GM12878 (cell line): ENCODE data around the gene OR2S2. TPM values are rescaled to one million over a fixed set of nuclear protein-coding genes. Genes with fewer than 3 reads are reported as not detected.

Experiments
- ATAC-seq: fragments of 200-7000 bp; cut with Tn5 transposase; 3 replicates; pipeline ENCODE4 v1.9.1; 2020; ENCODE audit warnings: mild to moderate bottlenecking, moderate library complexity
- BruUV-seq: library from RNA; stranded (reverse); fragments of 400-500 nt; replicated peaks from 2 replicates; lab custom pipeline; 2021; lab: Mats Ljungman, UMichigan
- CTCF ChIA-PET: fragments of 300-600 bp; sonication (Branson Sonifier 250); formaldehyde crosslinking; extraction: SDS; loops from one replicate; lab custom pipeline; 2021; ENCODE audit warnings: inconsistent platforms; lab: Yijun Ruan, JAX
- POLR2A ChIA-PET: fragments of 350-600 bp; formaldehyde crosslinking; extraction: SDS; loops from one replicate; lab custom pipeline; 2021; ENCODE audit warnings: inconsistent platforms; lab: Charles Lee
- RAD21 ChIA-PET: fragments of 300-600 bp; sonication (Branson Sonifier 250); formaldehyde crosslinking; loops from one replicate; lab custom pipeline; 2023; ENCODE audit warnings: antibody characterized with exemption; ENCODE audit not compliant: unreplicated experiment; lab: Charles Lee
- SMC1A ChIA-PET: fragments of 300-600 bp; sonication (Branson Sonifier 250); formaldehyde crosslinking; loops from one replicate; lab custom pipeline; 2023; ENCODE audit not compliant: unreplicated experiment, uncharacterized antibody; lab: Charles Lee
- DNase-seq: peaks from one replicate; pipeline ENCODE4 v3.0.0-alpha.2; 2011; ENCODE audit warnings: low read depth, low spot score
- FAIRE-seq: peaks from 3 replicates; lab custom pipeline; 2011; peaks lifted over from hg19 to GRCh38; lab: Jason Lieb, UNC
- H2AFZ ChIP-seq: 2 replicates; pipeline ENCODE4 v1.6.0; 2011; ENCODE audit warnings: low read depth, low read length, control low read depth; ENCODE audit not compliant: control insufficient read depth
- H3K27ac ChIP-seq: 2 replicates; pipeline ENCODE4 v1.5.1; 2011; ENCODE audit warnings: control low read depth; ENCODE audit not compliant: control insufficient read depth, insufficient read depth
- H3K27me3 ChIP-seq, 2 experiments: replicated peaks in 1 of 2; 2 replicates each; pipeline versions ENCODE4 v1.6.0 to v1.6.1; 2011; ENCODE audit warnings: low read length in 1 of 2; ENCODE audit not compliant: control insufficient read depth in 2 of 2, insufficient read depth in 2 of 2
- H3K36me3 ChIP-seq, 2 experiments: 2 replicates each; pipeline ENCODE4 v1.5.1; 2011; ENCODE audit warnings: low read length in 1 of 2; ENCODE audit not compliant: control insufficient read depth in 2 of 2, insufficient read depth in 2 of 2
- H3K4me1 ChIP-seq: 2 replicates; pipeline ENCODE4 v1.6.1; 2011; ENCODE audit warnings: mild to moderate bottlenecking, low read length, moderate library complexity, mixed read lengths; ENCODE audit not compliant: control insufficient read depth, insufficient read depth
- H3K4me2 ChIP-seq: 2 replicates; pipeline ENCODE4 v1.6.0; 2011; ENCODE audit warnings: control low read depth; ENCODE audit not compliant: control insufficient read depth, insufficient read depth
- H3K4me3 ChIP-seq: fragments of 200-600 bp; sonication (generic); 2 replicates; pipeline ENCODE4 v1.5.1; 2016
- H3K79me2 ChIP-seq: 2 replicates; pipeline ENCODE4 v1.6.0; 2011; ENCODE audit warnings: low read length; ENCODE audit not compliant: control insufficient read depth, insufficient read depth
- H3K9ac ChIP-seq: 2 replicates; pipeline ENCODE4 v1.8.0; 2011; ENCODE audit warnings: low read length, control low read depth, mixed read lengths; ENCODE audit not compliant: control insufficient read depth, insufficient read depth
- H3K9me3 ChIP-seq: replicated peaks from 3 replicates; pipeline ENCODE4 v1.5.1; 2011; ENCODE audit warnings: mild to moderate bottlenecking, low read length; ENCODE audit not compliant: control insufficient read depth, insufficient read depth
- H4K20me1 ChIP-seq: 2 replicates; pipeline ENCODE4 v1.6.0; 2011; ENCODE audit not compliant: control insufficient read depth, insufficient read depth
- CBX5 ChIP-seq: sonication (generic); IDR thresholded peaks from 2 replicates; pipeline ENCODE4 v1.6.1; 2016; ENCODE audit warnings: low read depth, moderate library complexity, mild to moderate bottlenecking, inconsistent platforms
- EGR1 ChIP-seq, 2 experiments: IDR thresholded peaks; 1 replicate in 1 of 2; 2 replicates in 1 of 2; pipeline ENCODE4 v1.6.1; 2011 to 2012; ENCODE audit warnings: low read depth in 2 of 2, low read length in 2 of 2, borderline replicate concordance in 1 of 2, mild to moderate bottlenecking in 1 of 2, moderate library complexity in 1 of 2
- GATAD2B ChIP-seq: fragments of 450-650 bp; conservative IDR thresholded peaks from 2 replicates; pipeline ENCODE4 v1.6.1; 2017; ENCODE audit warnings: low read depth, mild to moderate bottlenecking, moderate library complexity
- KDM1A ChIP-seq: fragments of 200-600 bp; sonication (generic); IDR thresholded peaks from 2 replicates; pipeline ENCODE4 v1.6.1; 2016; ENCODE audit warnings: borderline replicate concordance
- PML ChIP-seq: IDR thresholded peaks from 2 replicates; pipeline ENCODE4 v1.6.1; 2012; ENCODE audit warnings: low read length, inconsistent platforms
- RUNX3 ChIP-seq: IDR thresholded peaks from 2 replicates; pipeline ENCODE4 v1.6.1; 2012; ENCODE audit warnings: low read length, inconsistent platforms
- TAF1 ChIP-seq: IDR thresholded peaks from 2 replicates; pipeline ENCODE4 v1.6.1; 2011; ENCODE audit warnings: mild to moderate bottlenecking, low read depth, low read length, borderline replicate concordance
- ZNF687 ChIP-seq: fragments of 450-650 bp; IDR thresholded peaks from 2 replicates; pipeline ENCODE4 v1.6.1; 2017; ENCODE audit warnings: mild to moderate bottlenecking, moderate library complexity
- WGBS: methylation state at CpG from one replicate; pipeline ENCODE4 v1.1.6; 2016; ENCODE audit warnings: low lambda C conversion rate; ENCODE audit not compliant: insufficient replicate concordance, insufficient coverage; ENCODE audit errors: missing lambda C conversion rate; 5-methylcytosine and 5-hydroxymethylcytosine counted together
- in situ Hi-C: fragments of 300-500 bp; cut with MboI; formaldehyde crosslinking; loops from 9 replicates; pipeline ENCODE4 v1.14.3; 2018; ENCODE audit warnings: mixed read lengths
- intact Hi-C: fragments of 100-400 bp; cut with micrococcal nuclease; formaldehyde crosslinking; loops from one replicate; pipeline ENCODE4 v1.14.2; 2022; ENCODE audit not compliant: unreplicated experiment
- polyA plus RNA-seq, 11 experiments: library from polyadenylated mRNA; depleted of rRNA in 4 of 11; unstranded in 6 of 11; stranded (reverse) in 5 of 11; fragments of >200 nt; fragmentation: Nextera tagmentation in 4 of 11; fragmentation: Illumina TruSeq in 1 of 11; extraction: Ambion mirVana in 4 of 11; extraction: Trizol in 1 of 11; gene quantifications; 1 replicate in 1 of 11; 2 replicates in 10 of 11; pipeline versions ENCODE4 v1.2.1 to v1.2.3, GENCODE V29; 2011 to 2016; ENCODE audit warnings: inconsistent platforms in 2 of 11, missing spikeins in 2 of 11, low read depth in 1 of 11
- total RNA-seq, 4 experiments: library from RNA; depleted of rRNA in 3 of 4; stranded (reverse); fragments of >200 nt in 3 of 4; fragmentation: Illumina TruSeq in 1 of 4; extraction: Trizol in 1 of 4; gene quantifications; 2 replicates each; pipeline versions ENCODE4 v1.2.1 to v1.2.3, GENCODE V29; 2013 to 2021
- TF ChIP-seq, protein P1 (sequence below): IDR thresholded peaks from 2 replicates; pipeline ENCODE4 v1.6.1; 2012; ENCODE audit warnings: improper control_type of control experiment, low read depth, low read length; ENCODE audit not compliant: insufficient replicate concordance
- TF ChIP-seq, protein P2 (sequence below): fragments of 450-650 bp; IDR thresholded peaks from 2 replicates; pipeline ENCODE4 v1.6.1; 2017; ENCODE audit warnings: low read depth, mild to moderate bottlenecking, moderate library complexity

The OR2S2 gene
- total and polyA plus RNA-seq, 10 of the 15 experiments (the other 5 are each of a cell fraction or from before 2014, with no cell fraction given), result not detected

DNA sequence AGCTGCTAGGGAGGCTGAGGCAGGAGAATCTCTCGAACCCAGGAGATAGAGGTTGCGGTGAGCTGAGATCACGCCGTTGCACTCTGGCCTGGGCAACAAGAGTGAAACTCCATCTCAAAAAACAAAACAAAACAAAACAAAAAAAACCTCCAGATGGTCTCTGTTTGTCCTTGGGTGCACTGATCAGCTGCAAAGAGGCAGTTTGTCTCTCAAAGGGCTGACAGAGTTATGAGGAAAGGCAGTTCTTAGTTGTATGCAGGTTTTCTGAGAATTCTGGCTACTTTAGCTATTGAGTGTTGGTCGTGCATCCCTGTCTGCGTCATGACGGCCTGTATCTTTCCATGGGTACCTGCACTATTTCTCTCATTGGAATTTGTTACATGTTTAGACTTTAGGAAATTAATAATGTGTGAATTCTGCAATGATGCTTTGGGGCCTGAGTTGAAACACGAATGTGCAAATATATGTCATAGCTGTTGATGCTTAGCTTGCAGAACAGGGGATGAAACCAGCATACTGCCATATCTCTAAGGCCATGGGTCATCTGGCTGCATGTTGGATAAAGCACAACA, 18.2 kb downstream of the OR2S2 start:
- ChIA-PET SMC1A (interaction anchor here (1.0 to 1.2 kb wide), 2 partner anchors 13 to 36 kb away, joined by 3 read pairs; no protein-coding TSS in a partner anchor), POLR2A (interaction anchor here (0.6 kb wide), 1 partner anchor 15 kb away, joined by 4 read pairs; no protein-coding TSS in a partner anchor), RAD21 (no interaction called here), CTCF (interaction anchor here (0.9 to 1.7 kb wide), 4 partner anchors 13 to 37 kb away, joined by 3 to 6 read pairs (median 4); partner anchors contain the start of gene OR2S2)
- FAIRE-seq (no peak), ATAC-seq (no peak), DNase-seq (no peak)
- no peak overlapping the region for H3K9ac ChIP-seq
- no peak overlapping the region for H3K4me2 ChIP-seq
- no peaks in the 10 kb centered on the region for H3K27me3 ChIP-seq
- in situ Hi-C loops, result no loop called here
- H3K36me3 ChIP-seq, result no peaks in the 10 kb centered on the region
- no peaks in the 10 kb centered on the region for H3K79me2 ChIP-seq
- no peak overlapping the region for H2AFZ ChIP-seq
- 53% methylated on average over 8 of the region's 8 CpGs for WGBS
- intact Hi-C loops, result no loop called here
- H3K4me3 ChIP-seq, result no peak overlapping the region
- H4K20me1 ChIP-seq, result no peaks in the 10 kb centered on the region
- no TSS peak for BruUV-seq
- H3K4me1 ChIP-seq, result peaks cover 3% of the 10 kb centered on the region
- H3K9me3 ChIP-seq, result no peaks in the 10 kb centered on the region
- no peak overlapping the region for H3K27ac ChIP-seq
- TF ChIP-seq, protein P1, sequence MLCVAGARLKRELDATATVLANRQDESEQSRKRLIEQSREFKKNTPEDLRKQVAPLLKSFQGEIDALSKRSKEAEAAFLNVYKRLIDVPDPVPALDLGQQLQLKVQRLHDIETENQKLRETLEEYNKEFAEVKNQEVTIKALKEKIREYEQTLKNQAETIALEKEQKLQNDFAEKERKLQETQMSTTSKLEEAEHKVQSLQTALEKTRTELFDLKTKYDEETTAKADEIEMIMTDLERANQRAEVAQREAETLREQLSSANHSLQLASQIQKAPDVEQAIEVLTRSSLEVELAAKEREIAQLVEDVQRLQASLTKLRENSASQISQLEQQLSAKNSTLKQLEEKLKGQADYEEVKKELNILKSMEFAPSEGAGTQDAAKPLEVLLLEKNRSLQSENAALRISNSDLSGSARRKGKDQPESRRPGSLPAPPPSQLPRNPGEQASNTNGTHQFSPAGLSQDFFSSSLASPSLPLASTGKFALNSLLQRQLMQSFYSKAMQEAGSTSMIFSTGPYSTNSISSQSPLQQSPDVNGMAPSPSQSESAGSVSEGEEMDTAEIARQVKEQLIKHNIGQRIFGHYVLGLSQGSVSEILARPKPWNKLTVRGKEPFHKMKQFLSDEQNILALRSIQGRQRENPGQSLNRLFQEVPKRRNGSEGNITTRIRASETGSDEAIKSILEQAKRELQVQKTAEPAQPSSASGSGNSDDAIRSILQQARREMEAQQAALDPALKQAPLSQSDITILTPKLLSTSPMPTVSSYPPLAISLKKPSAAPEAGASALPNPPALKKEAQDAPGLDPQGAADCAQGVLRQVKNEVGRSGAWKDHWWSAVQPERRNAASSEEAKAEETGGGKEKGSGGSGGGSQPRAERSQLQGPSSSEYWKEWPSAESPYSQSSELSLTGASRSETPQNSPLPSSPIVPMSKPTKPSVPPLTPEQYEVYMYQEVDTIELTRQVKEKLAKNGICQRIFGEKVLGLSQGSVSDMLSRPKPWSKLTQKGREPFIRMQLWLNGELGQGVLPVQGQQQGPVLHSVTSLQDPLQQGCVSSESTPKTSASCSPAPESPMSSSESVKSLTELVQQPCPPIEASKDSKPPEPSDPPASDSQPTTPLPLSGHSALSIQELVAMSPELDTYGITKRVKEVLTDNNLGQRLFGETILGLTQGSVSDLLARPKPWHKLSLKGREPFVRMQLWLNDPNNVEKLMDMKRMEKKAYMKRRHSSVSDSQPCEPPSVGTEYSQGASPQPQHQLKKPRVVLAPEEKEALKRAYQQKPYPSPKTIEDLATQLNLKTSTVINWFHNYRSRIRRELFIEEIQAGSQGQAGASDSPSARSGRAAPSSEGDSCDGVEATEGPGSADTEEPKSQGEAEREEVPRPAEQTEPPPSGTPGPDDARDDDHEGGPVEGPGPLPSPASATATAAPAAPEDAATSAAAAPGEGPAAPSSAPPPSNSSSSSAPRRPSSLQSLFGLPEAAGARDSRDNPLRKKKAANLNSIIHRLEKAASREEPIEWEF, result no peak
- TF ChIP-seq CBX5 (no peak), TAF1 (no peak), EGR1 (IDR thresholded peaks at IDR 0.05; ENCODE audit: borderline replicate concordance in 1 of 2, low read depth in 2 of 2, low read length in 2 of 2) (no peak), RUNX3 (no peak), ZNF687 (no peak), GATAD2B (no peak), KDM1A (no peak), PML (no peak)
- TF ChIP-seq, protein P2, sequence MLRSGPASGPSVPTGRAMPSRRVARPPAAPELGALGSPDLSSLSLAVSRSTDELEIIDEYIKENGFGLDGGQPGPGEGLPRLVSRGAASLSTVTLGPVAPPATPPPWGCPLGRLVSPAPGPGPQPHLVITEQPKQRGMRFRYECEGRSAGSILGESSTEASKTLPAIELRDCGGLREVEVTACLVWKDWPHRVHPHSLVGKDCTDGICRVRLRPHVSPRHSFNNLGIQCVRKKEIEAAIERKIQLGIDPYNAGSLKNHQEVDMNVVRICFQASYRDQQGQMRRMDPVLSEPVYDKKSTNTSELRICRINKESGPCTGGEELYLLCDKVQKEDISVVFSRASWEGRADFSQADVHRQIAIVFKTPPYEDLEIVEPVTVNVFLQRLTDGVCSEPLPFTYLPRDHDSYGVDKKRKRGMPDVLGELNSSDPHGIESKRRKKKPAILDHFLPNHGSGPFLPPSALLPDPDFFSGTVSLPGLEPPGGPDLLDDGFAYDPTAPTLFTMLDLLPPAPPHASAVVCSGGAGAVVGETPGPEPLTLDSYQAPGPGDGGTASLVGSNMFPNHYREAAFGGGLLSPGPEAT, result no peak
